ENCODE measurements around the gene CNTNAP2. TPM values are rescaled to one million over a fixed set of nuclear protein-coding genes. Genes with fewer than 3 reads are reported as not detected.

CNTNAP2 gene
- total RNA-seq, 1 donor, result under 0.01 TPM

GRCh38 chr7:148332191-148333186 lies 2215.9 kb downstream of the CNTNAP2 start:
- DNase-seq (ENCODE audit: low read depth), result no peak
- TF ChIP-seq, protein P1, sequence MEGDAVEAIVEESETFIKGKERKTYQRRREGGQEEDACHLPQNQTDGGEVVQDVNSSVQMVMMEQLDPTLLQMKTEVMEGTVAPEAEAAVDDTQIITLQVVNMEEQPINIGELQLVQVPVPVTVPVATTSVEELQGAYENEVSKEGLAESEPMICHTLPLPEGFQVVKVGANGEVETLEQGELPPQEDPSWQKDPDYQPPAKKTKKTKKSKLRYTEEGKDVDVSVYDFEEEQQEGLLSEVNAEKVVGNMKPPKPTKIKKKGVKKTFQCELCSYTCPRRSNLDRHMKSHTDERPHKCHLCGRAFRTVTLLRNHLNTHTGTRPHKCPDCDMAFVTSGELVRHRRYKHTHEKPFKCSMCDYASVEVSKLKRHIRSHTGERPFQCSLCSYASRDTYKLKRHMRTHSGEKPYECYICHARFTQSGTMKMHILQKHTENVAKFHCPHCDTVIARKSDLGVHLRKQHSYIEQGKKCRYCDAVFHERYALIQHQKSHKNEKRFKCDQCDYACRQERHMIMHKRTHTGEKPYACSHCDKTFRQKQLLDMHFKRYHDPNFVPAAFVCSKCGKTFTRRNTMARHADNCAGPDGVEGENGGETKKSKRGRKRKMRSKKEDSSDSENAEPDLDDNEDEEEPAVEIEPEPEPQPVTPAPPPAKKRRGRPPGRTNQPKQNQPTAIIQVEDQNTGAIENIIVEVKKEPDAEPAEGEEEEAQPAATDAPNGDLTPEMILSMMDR (IDR thresholded peaks at IDR 0.05; ENCODE audit: insufficient read depth, low read length), result no peak
- H3K4me3 ChIP-seq (ENCODE audit: low read depth, low read length), result no peak overlapping the region

DNA sequence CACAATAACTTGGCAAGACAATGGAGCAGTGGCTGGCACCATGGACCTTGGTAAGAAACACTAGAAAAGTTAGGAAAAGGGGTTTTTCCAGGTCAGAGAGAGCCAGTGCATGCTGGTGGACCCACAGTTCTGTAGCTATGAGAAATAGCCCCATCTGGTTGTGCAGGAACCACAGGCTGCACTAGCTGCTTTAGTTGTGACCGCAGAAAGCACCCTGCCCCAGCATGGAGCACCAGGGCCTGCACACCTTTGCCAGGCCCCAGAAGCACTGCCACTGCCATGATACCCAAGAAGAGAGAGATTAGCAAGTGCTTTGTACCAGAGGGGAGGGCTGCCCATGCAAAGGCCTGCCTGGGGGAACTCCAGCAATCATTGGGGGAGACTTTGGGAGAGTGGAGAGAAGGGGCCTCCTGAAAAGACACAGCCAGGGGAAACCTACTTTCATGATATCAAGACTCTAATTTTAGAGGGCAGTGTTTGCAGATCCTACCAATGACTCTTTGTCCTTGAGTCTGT lies 2217.9 kb downstream of the CNTNAP2 start:
- H3K4me3 ChIP-seq (ENCODE audit: low read depth, low read length), result no peak overlapping the region
- DNase-seq (ENCODE audit: low read depth), result no peak
- TF ChIP-seq, protein P1 (IDR thresholded peaks at IDR 0.05; ENCODE audit: insufficient read depth, low read length), result no peak

- peak; percentile 33 for DNase-seq (ENCODE audit: low read depth)
- TF ChIP-seq, protein P1 (IDR thresholded peaks at IDR 0.05; ENCODE audit: insufficient read depth, low read length), result no peak
- H3K4me3 ChIP-seq (ENCODE audit: low read depth, low read length), result no peak overlapping the region
Observed at GRCh38 chr7:148334959-148335577, 2218.5 kb downstream of the CNTNAP2 start.

DNA sequence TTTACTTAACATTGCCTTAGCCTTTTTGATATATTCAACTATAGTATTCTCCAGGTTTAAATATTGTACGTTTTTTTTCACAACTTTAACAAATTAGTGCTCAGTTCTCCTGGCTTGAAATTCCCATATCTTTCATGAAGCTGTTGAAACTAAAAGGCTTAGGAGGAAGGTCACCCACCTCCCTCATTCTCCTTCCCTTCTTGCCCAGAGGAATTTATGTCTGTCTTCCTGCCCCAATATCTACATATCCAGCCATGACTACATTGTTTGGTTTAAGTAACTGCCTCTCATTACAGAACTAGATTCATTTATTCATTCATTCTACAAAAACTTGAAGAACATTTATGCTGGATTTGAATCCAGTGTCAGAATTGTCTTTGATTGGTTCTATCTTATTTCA lies 2219.2 kb downstream of the CNTNAP2 start:
- no peak for DNase-seq (ENCODE audit: low read depth)
- TF ChIP-seq, protein P1 (IDR thresholded peaks at IDR 0.05; ENCODE audit: insufficient read depth, low read length), result no peak
- H3K4me3 ChIP-seq (ENCODE audit: low read depth, low read length), result no peak overlapping the region

DNA sequence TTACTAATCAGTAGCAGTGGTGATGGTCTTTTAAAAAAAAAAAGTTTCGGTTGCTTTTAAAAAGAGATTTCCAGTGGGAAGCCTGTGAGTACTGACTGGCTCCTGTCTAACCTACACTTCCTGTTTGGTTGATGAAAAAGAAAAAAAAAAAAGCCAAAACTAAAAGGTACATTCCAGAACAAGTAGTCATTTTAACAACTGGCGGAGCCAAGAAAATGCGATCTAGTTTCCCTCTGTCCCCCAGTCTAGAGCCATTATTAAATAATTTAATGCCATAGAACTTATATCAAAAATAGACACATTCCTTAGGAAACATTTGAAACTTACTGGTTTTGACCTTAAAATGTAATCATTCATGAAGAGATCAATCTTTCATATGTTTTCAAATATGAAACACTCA lies 2219.8 kb downstream of the CNTNAP2 start:
- TF ChIP-seq, protein P1 (IDR thresholded peaks at IDR 0.05; ENCODE audit: insufficient read depth, low read length), result no peak
- DNase-seq (ENCODE audit: low read depth), result no peak
- no peak overlapping the region for H3K4me3 ChIP-seq (ENCODE audit: low read depth, low read length)

DNA sequence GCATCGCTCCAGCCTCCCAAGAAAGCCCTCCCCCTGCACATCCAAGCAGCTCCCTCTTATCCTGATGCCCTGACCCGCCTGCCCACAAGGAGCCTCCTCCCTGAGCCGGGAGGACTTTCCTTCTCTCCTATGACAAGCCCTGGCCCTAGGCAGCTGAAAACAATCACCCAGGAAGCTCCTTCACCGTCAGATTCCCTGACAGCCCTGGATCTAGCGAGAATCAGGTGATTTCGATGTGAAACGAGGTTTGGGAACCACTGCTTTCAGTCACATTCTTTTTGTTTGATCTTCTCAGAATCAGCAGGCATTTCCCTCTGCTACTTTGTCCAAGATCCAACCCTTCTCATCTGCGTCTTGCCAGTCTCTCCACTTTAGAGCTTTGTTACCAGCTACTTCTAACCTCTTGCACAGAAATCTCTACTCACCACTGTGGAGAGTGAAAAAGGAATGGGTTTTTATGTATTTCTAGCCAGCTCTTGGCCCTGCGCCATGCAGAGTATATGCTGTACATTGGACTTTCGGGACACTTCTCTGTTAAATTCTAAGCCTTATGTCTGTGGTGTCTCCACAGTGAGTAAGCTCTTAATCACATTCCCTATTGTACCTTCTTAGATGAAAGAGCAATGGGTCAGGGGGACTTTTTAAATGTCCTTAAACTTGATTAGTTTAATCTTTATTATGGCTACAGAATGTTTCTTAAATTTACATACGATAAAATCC lies 2220.8 kb downstream of the CNTNAP2 start:
- TF ChIP-seq, protein P1 (IDR thresholded peaks at IDR 0.05; ENCODE audit: insufficient read depth, low read length), result no peak
- no peak for DNase-seq (ENCODE audit: low read depth)
- H3K4me3 ChIP-seq (ENCODE audit: low read depth, low read length), result no peak overlapping the region

Measured in fibroblast of the aortic adventitia (primary cell).